Left colon (tissue), 2 donors: ENCODE results near the gene TAMALIN. TPM values are rescaled to one million over a fixed set of nuclear protein-coding genes. Genes with fewer than 3 reads are reported as not detected.
A peak's percentile ranks its signal among the peaks of the same experiment; 100 is the strongest.

ENCODE experiments used
- ATAC-seq: fragments of 200-7000 bp; cut with Tn5 transposase; one replicate; pipeline ENCODE4 v1.9.1; 2020; ENCODE audit warnings: mild to moderate bottlenecking, moderate library complexity
- DNase-seq, 2 donors: peaks; one replicate each; pipeline ENCODE4 v3.0.0-alpha.2; 2020
- intact Hi-C, 2 donors: fragments of 100-400 bp; cut with DNase I in 1 of 2; cut with micrococcal nuclease in 1 of 2; formaldehyde crosslinking; loops; one replicate each; pipeline versions ENCODE4 v1.11.2 to v1.14.0; 2022; cut with DNase I, micrococcal nuclease
- total RNA-seq, 2 donors: library from RNA; stranded (reverse); fragmentation: NEBNext Ultra II Directional; extraction: Animal tissue kit (Norgen Biotek cat#: 25700); gene quantifications; one replicate each; pipeline ENCODE4 v1.2.1, GENCODE V29; 2021
- donor health status: DM: no; HTN: no; CAD: no.
- donor health status: DM: yes; HTN: yes; CAD: no.

Gene TAMALIN
- total RNA-seq, 2 donors from 2014 or later: 9.0 to 10.7 TPM

- DNase-seq (no peak), ATAC-seq (no peak)
- intact Hi-C loops: no loop called here
These were observed 40.1 kb downstream of the TAMALIN start for GRCh38 chr12:52046859-52047258.

- no peak for DNase-seq
- no peak for ATAC-seq
- intact Hi-C loops: no loop called here
These were observed 42.5 kb downstream of the TAMALIN start for GRCh38 chr12:52049286-52049685.

- DNase-seq: peak in 1 of 2 donors; percentile 28
These were observed 42.9 kb downstream of the TAMALIN start for GRCh38 chr12:52049688-52050087.

GRCh38 chr12:52050116-52050757 is 43.5 kb downstream of the TAMALIN start:
- no peak for ATAC-seq
- intact Hi-C loops: no loop called here
- peak; percentile 47 to 65 for DNase-seq

More at GRCh38 chr12:52049688-52050087, 42.9 kb downstream of the TAMALIN start:
- intact Hi-C loops: no loop called here
- ATAC-seq: no peak

- intact Hi-C loops: no loop called here
- peak; percentile 97 to 99 for DNase-seq
- peak; percentile 75 for ATAC-seq
These were observed 44.2 kb downstream of the TAMALIN start, which contains the start of gene NR4A1 for GRCh38 chr12:52050758-52051541. TSS of gene NR4A1 (plus strand) at chr12:52051442. CDS start at chr12:52054329, 2,887 bp downstream.

- ATAC-seq: peak; percentile 36
- intact Hi-C loops: no loop called here
- DNase-seq: peak; percentile 71 to 87
These were observed 45.9 kb downstream of the TAMALIN start for GRCh38 chr12:52052468-52053186.

- ATAC-seq: no peak
- intact Hi-C loops: no loop called here
- DNase-seq: peak in 1 of 2 donors; percentile 27
These were observed 46.9 kb downstream of the TAMALIN start for GRCh38 chr12:52053536-52054209.

GRCh38 chr12:52054231-52054832 is 47.6 kb downstream of the TAMALIN start:
- DNase-seq: peak in 1 of 2 donors; percentile 30
- ATAC-seq: no peak
- intact Hi-C loops: no loop called here

GRCh38 chr12:52054833-52055730 is 48.3 kb downstream of the TAMALIN start:
- DNase-seq: no peak
- intact Hi-C loops: no loop called here
- no peak for ATAC-seq

GRCh38 chr12:52055731-52056711 is 49.3 kb downstream of the TAMALIN start:
- ATAC-seq (no peak), DNase-seq (no peak)
- intact Hi-C loops: no loop called here

GRCh38 chr12:52056801-52057637 is 50.3 kb downstream of the TAMALIN start:
- DNase-seq (no peak), ATAC-seq (no peak)
- intact Hi-C loops: no loop called here

GRCh38 chr12:52057638-52058576 is 51.2 kb downstream of the TAMALIN start:
- intact Hi-C loops: no loop called here
- DNase-seq (no peak), ATAC-seq (no peak)

GRCh38 chr12:52058631-52059361 is 52.0 kb downstream of the TAMALIN start:
- ATAC-seq: no peak
- intact Hi-C loops: no loop called here
- DNase-seq: no peak
